ENCODE data around the gene ZNF414.
A peak's percentile ranks its signal among the peaks of the same experiment; 100 is the strongest.
"Not testable (repeated sequence)": the region's sequence is repeated elsewhere in the genome, so short reads cannot be mapped to it uniquely, and the experiment has no call there.

ZNF414 gene, protein sequence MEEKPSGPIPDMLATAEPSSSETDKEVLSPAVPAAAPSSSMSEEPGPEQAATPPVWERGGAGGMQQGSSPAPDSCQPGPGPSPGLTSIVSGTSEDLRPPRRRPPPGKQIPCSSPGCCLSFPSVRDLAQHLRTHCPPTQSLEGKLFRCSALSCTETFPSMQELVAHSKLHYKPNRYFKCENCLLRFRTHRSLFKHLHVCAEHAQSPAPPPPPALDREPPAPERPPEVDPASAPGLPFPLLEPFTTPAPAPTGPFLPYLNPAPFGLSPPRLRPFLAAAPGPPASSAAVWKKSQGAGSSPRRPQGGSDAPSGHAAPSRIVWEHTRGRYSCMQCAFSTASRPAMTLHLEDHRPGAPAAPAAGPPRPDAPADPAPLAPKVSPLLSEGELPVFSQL

DNA sequence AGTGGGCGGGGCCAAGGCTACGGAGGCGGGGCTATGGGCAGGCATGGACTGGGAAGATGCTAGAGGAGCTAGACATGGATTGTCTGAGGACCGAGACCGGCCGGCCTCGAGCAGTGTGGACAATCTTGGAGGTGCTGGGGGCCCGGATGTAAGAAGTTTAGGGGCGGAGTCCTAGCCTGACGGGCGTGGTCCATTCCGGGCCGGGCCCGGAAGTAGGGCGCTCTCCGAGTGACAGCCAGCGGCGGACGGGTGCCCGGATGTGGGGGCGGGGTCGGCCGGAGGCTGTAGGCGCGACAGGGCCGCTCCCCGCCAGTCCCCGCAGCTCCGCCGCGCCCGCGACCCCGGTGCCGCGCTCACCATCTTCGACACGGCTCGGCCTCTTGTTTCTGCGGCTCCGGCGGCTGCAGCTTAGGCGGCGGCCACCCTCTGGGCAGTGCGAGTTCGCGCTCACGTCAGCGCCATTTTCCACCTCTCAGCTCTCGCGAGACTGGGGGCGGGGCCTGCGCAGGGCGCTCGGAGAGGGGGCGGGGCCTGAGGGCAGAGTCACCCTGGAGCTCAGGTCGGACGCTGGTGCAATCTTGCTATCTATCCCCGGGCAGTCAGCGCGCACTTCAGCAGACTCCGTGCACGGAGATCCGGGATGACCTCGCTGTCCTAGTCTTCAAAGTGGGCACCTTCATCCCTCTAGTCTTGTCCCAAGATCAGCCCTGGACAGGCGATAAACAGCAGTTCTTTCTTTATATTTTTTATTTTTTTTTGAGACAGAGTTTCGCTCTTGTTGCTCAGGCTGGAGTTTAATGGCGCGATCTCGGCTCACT, at the start of gene ZNF414:
Gene ZNF414 (minus strand): TSS at position 481 of the 818 bp plus-strand sequence. CDS start 121 bp downstream, at position 360.
- DNase-seq: peak; percentile 85

DNA sequence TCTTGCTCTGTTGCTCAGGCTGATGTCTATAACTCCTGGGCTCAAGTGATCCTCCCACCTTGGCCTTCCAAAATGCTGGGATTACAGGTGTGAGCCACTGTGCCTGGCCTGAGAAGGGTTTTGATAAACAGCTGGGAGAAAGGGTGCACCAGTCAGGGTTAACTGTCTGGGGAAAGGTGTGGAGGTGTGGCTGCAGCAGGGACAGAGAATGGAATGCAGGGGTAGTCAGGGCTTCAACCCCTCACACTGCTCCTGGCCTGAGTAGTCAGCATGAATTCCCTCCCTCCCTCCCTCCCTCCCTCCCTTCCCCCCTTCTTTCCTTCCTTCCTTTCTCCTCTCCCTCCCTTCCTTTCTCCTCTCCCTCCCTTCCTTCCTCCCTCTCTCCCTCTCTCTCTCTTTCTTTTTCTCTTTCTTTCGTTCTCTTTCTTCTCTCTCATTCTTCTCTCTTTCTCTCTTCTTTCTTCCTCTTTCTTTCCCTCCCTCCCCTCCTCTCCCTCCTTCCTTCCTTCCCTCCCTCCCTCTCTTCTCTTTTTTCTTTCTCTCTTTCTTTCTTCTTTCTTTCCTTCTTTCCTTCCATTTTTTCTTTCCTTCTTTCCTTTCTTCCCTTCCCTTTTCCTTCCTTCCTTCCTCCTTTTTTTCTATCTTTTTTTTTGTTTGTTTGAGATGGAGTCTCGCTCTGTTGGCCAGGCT, 47.3 kb upstream of the ZNF414 start:
- DNase-seq: no peak

DNA sequence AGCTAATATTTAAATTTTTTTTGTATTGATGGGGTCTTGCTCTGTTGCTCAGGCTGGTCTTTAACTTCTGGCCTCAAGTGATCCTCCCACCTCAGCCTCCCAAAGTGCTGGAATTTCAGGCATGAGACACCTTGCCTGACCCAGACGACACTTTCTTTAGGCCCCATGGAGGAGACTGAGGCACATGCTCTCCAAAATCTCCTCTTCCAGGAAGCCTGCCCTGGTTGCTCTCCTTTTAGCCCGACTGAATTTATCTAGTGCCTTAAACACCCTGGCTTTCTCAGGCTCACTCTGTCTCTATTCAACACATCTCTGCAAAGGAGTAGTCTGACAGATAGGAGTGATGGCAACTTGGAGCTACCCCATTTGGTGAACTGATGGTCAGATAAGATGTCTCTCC, 44.4 kb upstream of the ZNF414 start:
- no peak for DNase-seq

DNA sequence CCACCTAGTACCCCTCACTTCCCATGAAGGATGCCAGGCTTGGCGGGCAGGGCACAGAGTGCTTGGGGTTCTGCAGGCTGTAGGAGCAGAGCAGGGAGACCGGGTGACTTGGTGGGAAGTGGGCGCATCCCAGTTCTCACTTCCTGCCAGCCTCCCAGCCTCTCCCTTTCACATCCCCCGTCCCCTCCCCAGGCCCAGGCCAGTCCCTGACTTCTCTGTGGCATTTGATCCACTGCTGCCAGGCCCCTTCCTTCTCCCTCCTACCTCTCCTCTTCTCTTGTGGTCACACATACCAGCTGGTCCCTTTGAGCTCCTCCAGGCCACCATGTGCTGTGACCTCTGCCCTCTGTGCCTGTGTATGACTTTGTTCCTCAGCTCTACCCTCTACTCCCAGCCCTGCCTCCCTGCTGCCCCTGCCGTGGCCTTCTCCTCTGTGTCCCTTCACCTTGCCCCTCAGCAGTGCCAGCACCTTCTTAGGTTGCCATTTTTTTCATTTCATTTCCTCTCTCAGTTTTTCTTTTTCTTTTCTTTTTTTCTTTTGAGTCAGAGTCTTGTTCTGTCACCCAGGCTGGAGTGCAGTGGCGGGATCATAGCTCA, 43.8 kb upstream of the ZNF414 start:
- DNase-seq: no peak

DNA sequence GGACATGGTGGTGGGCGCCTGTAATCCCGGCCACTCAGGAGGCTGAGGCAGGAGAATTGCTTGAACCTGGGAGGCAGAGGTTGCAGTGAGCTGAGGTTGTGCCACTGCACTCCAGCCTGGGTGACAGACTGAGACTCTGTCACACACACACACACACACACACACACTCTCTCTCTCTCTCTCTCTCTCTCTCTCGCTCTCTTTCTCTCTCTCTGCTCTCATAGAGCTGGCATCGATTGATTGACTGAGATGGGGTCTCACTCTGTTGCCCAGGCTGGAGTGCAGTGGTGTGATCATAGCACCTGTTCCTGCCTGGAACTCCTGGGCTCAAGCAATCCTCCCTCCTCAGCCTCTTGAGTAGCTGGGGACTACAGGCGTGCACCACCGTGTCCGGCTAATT, 39.8 kb upstream of the ZNF414 start:
- DNase-seq: not testable (repeated sequence)

DNA sequence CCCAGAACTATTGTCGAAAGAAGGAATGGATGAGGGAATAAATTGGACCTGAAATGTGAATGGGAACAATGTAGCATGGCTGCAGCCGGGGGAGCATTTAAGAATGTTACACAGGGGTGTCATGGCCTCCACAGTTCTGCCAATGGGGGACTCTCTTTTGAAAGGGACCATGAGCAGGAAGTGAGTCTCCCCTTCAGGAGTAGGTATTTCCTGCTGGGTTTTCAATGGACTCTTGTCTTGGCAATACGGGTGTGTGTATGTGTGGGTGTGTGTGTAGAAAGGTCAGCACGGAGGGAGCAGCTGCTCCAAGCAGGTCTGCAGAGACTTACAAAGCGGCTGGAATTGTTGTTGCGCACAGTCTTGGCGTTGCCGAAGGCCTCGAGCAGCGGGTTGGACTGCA, 38.8 kb upstream of the ZNF414 start:
- no peak for DNase-seq

DNA sequence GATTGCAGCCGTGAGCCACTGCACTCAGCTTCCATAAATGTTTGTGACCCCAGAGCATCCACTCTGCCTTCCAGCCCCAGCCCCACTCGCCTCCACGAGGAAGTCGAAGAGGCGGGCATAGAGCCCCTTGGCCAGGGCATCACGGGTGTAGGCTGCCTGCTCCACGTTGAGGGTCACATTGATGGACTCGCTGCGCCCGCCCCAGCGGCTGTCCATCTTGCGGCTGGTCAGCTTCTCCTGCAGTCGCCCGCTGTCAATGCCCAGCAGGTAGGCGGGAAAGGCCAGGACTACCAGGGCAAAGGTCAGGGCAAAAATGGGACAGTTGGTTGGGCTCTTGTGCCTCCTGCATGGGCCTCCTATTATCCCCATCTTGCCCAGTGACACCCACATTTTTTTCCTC, 36.1 kb upstream of the ZNF414 start:
- DNase-seq: no peak

DNA sequence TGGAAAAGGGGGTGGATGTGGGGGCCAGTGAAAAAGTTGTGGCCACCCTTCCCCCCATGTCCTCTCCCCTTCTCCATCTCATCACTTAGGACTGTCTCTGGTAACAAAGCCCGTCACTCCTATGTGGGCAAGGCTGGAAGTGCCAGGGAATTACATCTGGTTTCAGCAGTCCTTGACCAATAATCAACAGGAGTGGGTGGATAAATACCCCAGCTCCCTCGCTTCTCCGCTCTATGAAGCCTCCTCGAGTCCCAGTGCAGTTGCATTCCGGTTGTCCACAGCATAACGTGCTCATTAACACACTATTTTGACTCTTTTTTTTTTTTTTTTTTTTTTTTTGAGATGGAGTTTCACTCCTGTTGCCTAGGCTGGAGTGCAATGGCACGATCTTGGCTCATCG, 31.8 kb upstream of the ZNF414 start:
- no peak for DNase-seq

DNA sequence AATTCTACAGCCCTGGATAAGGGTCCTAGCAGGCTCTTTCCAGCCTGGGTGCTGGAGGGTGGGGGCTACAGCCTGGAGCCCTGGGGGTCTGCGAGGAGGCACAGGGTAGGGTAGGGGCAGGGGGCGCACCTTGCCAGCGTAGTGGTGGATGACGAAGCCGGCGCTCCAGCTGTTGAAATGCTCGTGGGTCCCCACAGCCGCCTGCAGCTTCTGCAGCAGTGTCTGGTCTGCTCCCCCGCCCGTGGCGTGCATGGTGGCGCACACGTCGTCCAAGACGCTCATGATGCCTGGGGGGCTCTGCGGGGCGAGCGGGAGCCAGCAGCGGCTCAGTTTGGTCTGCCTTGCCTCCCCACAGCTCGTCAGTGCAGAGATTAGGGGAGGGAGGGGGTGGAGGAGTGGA, 30.2 kb upstream of the ZNF414 start:
- DNase-seq: no peak

DNA sequence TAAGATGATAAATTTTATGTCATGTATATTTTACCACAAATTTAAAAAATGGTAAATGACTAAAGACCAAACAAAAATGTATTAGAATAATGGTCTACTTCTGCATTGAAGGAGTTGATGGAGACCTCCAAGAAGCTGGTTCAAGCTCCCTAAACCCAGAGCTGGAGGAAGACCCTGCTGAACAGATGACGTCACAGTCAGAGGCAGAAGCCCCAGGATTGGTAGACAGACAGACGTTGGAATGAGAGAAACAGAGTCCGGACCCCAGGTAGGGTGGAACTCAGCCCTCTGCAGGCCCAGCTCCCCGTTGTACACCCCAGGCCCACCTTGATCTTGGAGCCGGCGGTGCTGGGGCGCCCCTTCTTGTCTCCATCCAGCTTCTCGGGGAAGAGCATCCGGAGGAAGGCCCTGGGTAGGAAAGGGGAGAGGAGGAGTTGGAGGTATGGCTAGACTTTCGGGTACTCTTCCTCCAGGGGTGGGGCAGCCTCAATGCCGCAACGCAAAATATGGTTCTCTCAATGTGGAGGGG, 25.7 kb upstream of the ZNF414 start:
- no peak for DNase-seq

DNA sequence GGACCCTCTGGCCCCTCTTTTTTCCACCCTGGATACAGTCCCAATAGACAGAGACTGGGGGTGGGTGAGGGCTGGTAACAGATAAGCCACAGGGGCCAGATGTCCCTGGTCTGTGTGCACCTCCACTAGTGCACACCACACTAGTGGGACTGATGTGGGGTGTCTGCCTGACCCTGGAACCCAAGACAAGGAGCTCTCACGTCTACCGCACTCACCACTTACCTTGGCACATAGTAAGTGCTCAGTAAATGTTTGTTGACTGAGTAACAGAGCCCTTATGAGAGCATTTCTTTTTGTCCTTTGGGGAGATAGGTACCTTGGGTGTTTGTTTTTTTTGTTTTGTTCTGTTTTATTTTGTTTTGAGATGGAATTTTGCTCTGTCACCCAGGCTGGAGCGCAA, 23.1 kb upstream of the ZNF414 start:
- DNase-seq: no peak

DNA sequence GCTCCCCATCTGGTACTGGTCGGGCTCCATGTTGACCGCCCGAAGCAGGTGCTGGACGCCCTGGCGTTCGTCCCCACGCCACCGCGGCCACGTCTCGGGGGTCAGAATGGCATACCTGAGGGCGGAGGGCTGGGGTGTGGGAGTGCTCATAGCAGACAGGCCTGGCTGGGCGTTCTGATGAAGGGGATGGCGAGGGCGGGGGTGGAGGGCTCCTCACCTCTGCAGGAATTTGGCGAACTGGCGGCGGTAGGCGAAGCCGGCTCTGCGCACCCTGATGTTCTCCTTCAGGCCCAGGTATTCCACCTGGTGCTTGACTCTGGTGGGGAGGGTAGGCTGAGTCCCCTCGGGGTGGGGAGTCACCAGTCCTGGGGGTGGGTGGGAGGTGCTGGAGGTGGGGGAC, 22.3 kb upstream of the ZNF414 start:
- DNase-seq: no peak

DNA sequence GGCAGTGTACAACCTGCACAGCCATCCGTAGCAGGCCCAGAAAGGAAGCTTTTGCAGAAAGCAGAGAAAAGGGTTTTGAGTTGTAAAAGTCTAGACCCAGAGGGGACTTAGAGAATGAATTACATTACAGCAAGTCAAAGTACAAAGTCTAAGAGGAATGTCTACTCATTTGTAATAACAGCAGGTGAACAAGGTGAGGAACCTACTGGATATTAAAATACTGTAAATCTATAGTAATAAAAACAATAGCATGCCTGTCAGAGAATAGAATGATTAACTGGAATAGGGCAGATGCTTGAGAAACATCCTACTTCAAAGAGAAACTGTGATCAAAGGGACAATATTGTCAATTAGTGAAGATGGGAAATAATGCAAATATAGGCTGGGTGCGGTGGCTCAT, 18.3 kb upstream of the ZNF414 start:
- DNase-seq: no peak

DNA sequence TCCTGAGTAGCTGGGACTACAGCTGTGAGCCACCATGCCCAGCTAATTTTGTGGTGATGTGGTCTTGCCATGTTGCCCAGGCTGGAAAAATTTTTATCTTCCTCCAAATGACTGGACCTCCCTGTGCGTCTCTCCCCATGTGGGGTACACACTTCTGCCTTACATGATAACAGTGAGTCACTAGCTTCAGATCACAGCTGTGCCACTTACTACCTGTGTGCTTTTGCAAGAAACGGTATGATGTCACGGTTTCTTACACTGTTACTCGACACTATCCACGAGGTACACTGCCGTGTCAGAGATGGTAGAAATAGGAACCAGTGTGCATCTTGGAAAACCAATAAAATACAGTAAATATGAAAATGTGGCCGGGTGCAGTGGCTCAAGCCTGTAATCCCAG, 17.5 kb upstream of the ZNF414 start:
- DNase-seq: no peak

DNA sequence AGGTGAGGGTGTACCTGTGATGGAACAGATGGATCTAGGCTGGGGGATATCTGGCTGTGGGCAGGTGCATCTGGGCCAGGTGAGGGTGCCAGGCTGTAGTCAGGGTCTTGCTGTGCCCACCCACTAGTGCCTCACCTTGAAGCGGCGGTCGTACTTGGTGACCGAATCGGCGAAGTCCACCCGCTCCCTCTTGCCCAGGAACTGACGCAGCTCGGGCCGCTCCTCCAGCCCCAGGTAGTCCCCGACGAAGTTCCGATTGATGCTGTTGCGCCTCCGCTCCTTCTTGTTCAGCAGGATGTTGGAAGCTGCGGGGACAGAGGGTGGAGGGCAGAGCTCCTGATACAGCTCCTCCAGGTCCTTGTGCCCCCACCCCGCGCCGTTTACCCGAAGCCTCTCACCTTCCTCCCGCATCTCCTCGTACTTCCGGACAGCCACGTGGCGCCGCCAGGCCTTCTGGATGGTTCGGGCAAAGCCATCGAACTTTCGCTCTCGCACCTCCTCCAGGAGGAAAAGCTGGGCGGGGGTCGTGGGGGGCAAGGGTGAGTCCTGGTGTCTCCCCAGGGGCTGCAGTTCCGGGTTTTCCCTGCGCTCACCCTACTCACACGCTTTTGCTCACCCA, 16.2 kb upstream of the ZNF414 start:
- no peak for DNase-seq

DNA sequence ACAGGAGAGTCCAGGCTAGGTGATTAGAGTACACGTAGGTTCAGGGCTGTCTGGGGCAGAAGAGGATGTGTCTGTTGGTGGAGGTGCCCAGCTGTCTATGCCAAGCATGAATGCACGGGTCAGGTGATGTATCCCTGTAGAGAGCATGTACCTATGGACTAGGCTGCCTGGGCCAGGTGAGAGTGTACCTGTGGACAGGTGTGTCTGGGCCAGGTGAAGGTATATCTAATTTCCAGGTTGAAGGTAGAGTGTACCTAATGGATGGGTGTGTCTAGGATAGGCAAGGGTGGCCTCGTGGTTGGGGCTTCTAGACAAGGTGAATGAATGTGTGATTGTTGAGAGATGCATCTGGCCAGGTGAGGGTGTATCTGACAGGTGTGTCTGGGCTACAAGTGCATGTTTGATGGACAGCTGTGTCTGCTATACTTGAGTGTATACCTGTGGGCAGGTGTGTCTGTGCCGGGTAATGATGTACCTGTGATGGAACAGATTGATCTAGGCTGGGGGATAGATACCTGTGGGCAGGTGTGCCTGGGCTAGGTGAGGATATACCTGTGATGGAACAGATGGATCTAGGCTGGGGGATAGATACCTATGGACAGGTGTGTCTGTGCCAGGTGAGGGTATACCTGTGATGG, 15.5 kb upstream of the ZNF414 start:
- no peak for DNase-seq

DNA sequence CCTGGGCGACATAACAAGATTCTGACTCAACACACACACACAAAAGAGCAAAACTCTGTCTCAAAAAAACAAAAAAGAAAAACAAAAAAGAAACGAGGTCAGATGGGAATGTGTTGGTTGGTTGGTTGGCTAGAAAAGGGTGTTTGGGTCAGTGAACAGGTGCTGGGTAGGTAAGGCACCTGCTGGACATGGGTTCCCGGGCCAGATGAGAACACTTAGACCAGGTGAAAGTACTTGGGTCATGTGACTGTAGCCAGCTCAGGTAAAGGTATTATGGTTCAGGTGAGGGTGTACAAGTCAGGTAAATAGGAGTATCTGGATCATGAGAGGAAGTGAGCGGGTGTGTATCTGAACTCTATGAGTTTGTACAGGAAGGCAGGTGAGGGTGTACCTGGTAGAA, 14.5 kb upstream of the ZNF414 start:
- no peak for DNase-seq

DNA sequence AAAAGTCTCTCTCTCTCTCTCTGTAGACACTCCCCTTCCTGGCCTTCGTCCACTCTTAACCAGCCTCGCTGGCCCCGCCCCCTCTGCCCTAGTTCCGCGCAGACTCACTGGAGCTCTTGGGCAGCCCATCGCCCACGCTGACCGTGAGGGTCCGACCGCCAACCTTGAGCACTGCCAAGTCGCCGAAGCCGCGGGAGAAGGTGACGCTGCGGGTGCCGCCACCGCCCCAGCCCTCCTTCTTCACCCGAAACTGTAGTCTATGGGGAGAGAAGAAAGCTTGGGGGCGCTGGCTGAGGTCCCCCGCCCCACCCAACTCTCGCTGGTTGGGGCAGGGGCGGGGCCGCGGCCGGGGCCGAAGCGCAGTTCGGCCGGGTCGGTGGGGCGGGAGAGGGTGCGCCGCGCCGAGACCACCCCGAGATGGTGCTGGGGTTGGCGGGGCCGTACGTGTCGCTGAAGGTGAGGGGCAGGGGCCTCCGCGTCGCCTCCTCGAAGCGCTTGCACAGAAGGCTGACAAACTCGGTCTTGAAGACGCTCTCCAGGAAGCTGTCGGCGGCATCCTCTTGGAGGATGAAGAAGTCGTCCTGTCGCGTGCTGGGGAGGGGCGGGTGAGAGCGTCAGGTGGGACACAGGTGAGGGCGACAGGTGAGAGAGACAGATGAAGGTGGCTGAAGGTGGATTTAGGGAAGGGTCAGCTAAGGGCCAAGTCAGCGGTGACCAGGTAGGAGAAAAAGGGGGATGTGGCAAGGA, 12.6 kb upstream of the ZNF414 start:
- DNase-seq: no peak

DNA sequence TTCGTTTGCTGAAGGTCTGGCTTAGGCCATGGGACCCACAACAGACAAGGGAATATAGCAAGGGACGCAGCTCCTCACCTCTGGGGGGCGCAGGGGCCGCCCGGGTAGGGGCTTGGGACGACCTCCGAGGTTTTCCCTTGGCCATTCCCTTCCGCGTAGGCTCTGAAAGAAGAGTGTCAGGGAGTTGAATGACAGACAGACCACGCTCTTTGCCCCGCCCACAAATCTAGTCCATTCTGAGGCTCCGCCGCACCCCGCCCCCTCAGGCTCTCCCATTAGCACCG, 11.4 kb upstream of the ZNF414 start:
- DNase-seq: no peak

DNA sequence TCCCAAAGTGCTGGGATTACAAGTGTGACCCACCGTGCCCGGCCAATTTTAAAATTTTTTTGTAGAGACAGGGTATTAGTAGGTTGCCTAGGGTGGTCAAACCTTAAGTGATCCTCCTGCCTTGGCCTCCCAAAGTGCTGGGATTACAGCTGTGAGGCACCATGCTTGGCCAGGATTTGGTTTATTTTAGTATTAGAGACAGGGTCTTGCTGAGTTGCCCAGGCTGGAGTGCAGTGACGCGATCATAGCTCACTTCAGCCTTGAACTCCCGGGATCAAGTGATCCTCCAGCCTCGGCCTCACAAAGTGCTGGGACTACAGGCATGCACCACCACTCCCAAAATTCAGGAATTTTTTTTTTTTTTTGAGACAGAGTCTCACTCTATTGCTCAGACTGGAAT, 5.4 kb upstream of the ZNF414 start:
- no peak for DNase-seq

DNA sequence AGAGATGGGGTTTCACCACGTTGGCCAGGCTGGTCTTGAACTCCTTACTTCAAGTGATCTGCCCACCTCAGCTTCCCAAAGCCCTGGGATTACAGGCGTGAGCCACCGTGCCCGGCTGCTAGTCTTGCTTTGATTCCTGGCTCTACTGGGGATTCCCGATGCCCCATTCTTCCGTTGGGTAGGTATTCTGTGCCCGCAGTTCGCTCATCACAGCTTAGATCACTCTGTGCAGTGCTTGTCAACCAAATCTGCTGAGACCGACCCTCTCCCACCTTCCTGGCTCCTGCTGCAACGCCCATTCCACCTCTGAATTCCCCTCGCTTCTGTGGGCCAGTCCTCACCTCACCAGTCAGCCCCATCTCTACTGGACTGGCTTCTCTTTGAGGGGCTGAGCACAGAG, 4.6 kb upstream of the ZNF414 start:
- no peak for DNase-seq

All from NCI-H1417 treated with DMSO at 0.1 percent for 48 hours (cell line).